Measurements from ENCODE around the gene CC2D2B. TPM values are rescaled to one million over a fixed set of nuclear protein-coding genes. Genes with fewer than 3 reads are reported as not detected.
A peak's percentile ranks its signal among the peaks of the same experiment; 100 is the strongest.

The CC2D2B gene
- total and polyA plus RNA-seq, 2 of the 13 experiments (the other 11 are each of a cell fraction or from before 2014, with no cell fraction given): 0.20 TPM; not detected in 1

GRCh38 chr10:95865814-95866466, 41.8 kb upstream of the CC2D2B start (continued):
- peak; percentile 56 for TF ChIP-seq ASH2L (IDR thresholded peaks at IDR 0.05; ENCODE audit: insufficient read length, low read depth, low read length)
- TF ChIP-seq TAF1 (CRISPR knock-in tag; IDR thresholded peaks at IDR 0.05): no peak
- TF ChIP-seq ZFP82 (CRISPR knock-in tag; IDR thresholded peaks at IDR 0.05; ENCODE audit: borderline replicate concordance): no peak
- TF ChIP-seq, protein P1, sequence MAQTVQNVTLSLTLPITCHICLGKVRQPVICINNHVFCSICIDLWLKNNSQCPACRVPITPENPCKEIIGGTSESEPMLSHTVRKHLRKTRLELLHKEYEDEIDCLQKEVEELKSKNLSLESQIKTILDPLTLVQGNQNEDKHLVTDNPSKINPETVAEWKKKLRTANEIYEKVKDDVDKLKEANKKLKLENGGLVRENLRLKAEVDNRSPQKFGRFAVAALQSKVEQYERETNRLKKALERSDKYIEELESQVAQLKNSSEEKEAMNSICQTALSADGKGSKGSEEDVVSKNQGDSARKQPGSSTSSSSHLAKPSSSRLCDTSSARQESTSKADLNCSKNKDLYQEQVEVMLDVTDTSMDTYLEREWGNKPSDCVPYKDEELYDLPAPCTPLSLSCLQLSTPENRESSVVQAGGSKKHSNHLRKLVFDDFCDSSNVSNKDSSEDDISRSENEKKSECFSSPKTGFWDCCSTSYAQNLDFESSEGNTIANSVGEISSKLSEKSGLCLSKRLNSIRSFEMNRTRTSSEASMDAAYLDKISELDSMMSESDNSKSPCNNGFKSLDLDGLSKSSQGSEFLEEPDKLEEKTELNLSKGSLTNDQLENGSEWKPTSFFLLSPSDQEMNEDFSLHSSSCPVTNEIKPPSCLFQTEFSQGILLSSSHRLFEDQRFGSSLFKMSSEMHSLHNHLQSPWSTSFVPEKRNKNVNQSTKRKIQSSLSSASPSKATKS (CRISPR knock-in tag; IDR thresholded peaks at IDR 0.05): no peak
- TF ChIP-seq ZNF230 (CRISPR knock-in tag; IDR thresholded peaks at IDR 0.05): no peak
- TF ChIP-seq POLR2AphosphoS5 (IDR thresholded peaks at IDR 0.05; ENCODE audit: low read depth, low read length): no peak
- TF ChIP-seq ZNF510 (CRISPR knock-in tag; IDR thresholded peaks at IDR 0.05; ENCODE audit: low read depth): no peak
- TF ChIP-seq, protein P2, sequence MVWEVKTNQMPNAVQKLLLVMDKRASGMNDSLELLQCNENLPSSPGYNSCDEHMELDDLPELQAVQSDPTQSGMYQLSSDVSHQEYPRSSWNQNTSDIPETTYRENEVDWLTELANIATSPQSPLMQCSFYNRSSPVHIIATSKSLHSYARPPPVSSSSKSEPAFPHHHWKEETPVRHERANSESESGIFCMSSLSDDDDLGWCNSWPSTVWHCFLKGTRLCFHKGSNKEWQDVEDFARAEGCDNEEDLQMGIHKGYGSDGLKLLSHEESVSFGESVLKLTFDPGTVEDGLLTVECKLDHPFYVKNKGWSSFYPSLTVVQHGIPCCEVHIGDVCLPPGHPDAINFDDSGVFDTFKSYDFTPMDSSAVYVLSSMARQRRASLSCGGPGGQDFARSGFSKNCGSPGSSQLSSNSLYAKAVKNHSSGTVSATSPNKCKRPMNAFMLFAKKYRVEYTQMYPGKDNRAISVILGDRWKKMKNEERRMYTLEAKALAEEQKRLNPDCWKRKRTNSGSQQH (CRISPR knock-in tag; IDR thresholded peaks at IDR 0.05; ENCODE audit: low read depth): 0 out of 2 replicates have a peak, but pooled peaks have one; percentile 27
- TF ChIP-seq SIN3B (IDR thresholded peaks at IDR 0.05; ENCODE audit: low read length): no peak
- TF ChIP-seq ZNF251 (CRISPR knock-in tag; IDR thresholded peaks at IDR 0.05): no peak
- peak; percentile 89; the same call in 1 of the 2 replicates for TF ChIP-seq ZNF710 (CRISPR knock-in tag; IDR thresholded peaks at IDR 0.05; ENCODE audit: borderline replicate concordance)
- no peak for TF ChIP-seq ATM (IDR thresholded peaks at IDR 0.05; ENCODE audit: borderline replicate concordance)
- TF ChIP-seq NONO (IDR thresholded peaks at IDR 0.05): no peak
- no peak for TF ChIP-seq NONO (CRISPR knock-in tag; conservative IDR thresholded peaks at IDR 0.05)
- 0 out of 2 replicates have a peak, but pooled peaks have one; percentile 17 for TF ChIP-seq ZNF280D (CRISPR knock-in tag; IDR thresholded peaks at IDR 0.05)
- no peak for TF ChIP-seq KLF6 (CRISPR knock-in tag; IDR thresholded peaks at IDR 0.05)
- peak; percentile 28; the same call in 1 of the 2 replicates for TF ChIP-seq ZNF788 (CRISPR knock-in tag; IDR thresholded peaks at IDR 0.05; ENCODE audit: borderline replicate concordance)
- no peak for TF ChIP-seq FOXA1 (IDR thresholded peaks at IDR 0.05)
- peak; percentile 48 for TF ChIP-seq FOXA1 (CRISPR knock-in tag; IDR thresholded peaks at IDR 0.05)
- no peak for TF ChIP-seq MXI1 (IDR thresholded peaks at IDR 0.05; ENCODE audit: borderline replicate concordance, low read depth, low read length)
- TF ChIP-seq ZNF670 (CRISPR knock-in tag; IDR thresholded peaks at IDR 0.05; ENCODE audit: borderline replicate concordance): no peak
